ENCODE results near the gene INSC. TPM values are rescaled to one million over a fixed set of nuclear protein-coding genes. Genes with fewer than 3 reads are reported as not detected.

The INSC gene
- total and polyA plus RNA-seq, 2 experiments from 2014 or later: 0.97 to 1.5 TPM

- Histone ChIP-seq H3F3A (replicated peaks; ENCODE audit: low read depth) (no peaks in the 10 kb centered on the region), H3K79me2 (replicated peaks; ENCODE audit: insufficient read depth) (no peaks in the 10 kb centered on the region), H3K27me3 (ENCODE audit: insufficient read depth) (no peaks in the 10 kb centered on the region), H3K4me1 (ENCODE audit: insufficient read depth) (no peaks in the 10 kb centered on the region), H3K4me3 (no peak overlapping the region), H4K20me1 (replicated peaks; ENCODE audit: insufficient read depth) (no peaks in the 10 kb centered on the region), H3K9me2 (ENCODE audit: insufficient read depth) (no peaks in the 10 kb centered on the region), H3K36me3 (ENCODE audit: insufficient read depth) (no peaks in the 10 kb centered on the region), H2AFZ (no peak overlapping the region), H3K4me2 (no peak overlapping the region), H3K27ac (ENCODE audit: low read depth) (no peak overlapping the region)
- Mint-ChIP-seq H3K9me3 (peaks cover 25% of the 10 kb centered on the region), H3K36me3 (ENCODE audit: low read depth) (peaks cover 9% of the 10 kb centered on the region; the same call in 2 of the 3 replicates), H3K4me1 (no peaks in the 10 kb centered on the region), H3K4me3 (no peak overlapping the region), H3K27me3 (ENCODE audit: insufficient read depth, low read depth, poor library complexity) (peaks cover 2% of the 10 kb centered on the region), H3K27ac (no peak overlapping the region)
- TF ChIP-seq, protein P1, sequence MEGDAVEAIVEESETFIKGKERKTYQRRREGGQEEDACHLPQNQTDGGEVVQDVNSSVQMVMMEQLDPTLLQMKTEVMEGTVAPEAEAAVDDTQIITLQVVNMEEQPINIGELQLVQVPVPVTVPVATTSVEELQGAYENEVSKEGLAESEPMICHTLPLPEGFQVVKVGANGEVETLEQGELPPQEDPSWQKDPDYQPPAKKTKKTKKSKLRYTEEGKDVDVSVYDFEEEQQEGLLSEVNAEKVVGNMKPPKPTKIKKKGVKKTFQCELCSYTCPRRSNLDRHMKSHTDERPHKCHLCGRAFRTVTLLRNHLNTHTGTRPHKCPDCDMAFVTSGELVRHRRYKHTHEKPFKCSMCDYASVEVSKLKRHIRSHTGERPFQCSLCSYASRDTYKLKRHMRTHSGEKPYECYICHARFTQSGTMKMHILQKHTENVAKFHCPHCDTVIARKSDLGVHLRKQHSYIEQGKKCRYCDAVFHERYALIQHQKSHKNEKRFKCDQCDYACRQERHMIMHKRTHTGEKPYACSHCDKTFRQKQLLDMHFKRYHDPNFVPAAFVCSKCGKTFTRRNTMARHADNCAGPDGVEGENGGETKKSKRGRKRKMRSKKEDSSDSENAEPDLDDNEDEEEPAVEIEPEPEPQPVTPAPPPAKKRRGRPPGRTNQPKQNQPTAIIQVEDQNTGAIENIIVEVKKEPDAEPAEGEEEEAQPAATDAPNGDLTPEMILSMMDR (conservative IDR thresholded peaks at IDR 0.05; ENCODE audit: low read depth in 2 of 2): no peak
- no peak for TF ChIP-seq JUNB (IDR thresholded peaks at IDR 0.05; ENCODE audit: unreplicated experiment)
- TF ChIP-seq EZH2 (IDR thresholded peaks at IDR 0.05; ENCODE audit: low read depth, unreplicated experiment): no peak
- TF ChIP-seq EZH2phosphoT487 (IDR thresholded peaks at IDR 0.05; ENCODE audit: unreplicated experiment): no peak
- TF ChIP-seq POLR2AphosphoS5 (IDR thresholded peaks at IDR 0.05; ENCODE audit: low read depth): no peak
- no peak for TF ChIP-seq ZNF114 (CRISPR knock-in tag; IDR thresholded peaks at IDR 0.05)
- no peak for TF ChIP-seq NANOG (IDR thresholded peaks at IDR 0.05; ENCODE audit: borderline replicate concordance)
- TF ChIP-seq ZNF462 (CRISPR knock-in tag; IDR thresholded peaks at IDR 0.05): no peak
- TF ChIP-seq STAT1 (IDR thresholded peaks at IDR 0.05; ENCODE audit: unreplicated experiment): no peak
- TF ChIP-seq CREB1 (CRISPR knock-in tag; IDR thresholded peaks at IDR 0.05; ENCODE audit: low read depth): no peak
- ATAC-seq (no peak), DNase-seq (ENCODE audit: low spot score) (no peak)
These were observed 152.3 kb downstream of the INSC start for GRCh38 chr11:15266999-15267398.

Measured in GM23338 (cell line).